Neural cell (in vitro differentiated cells): ENCODE results near the gene FARP1. TPM values are rescaled to one million over a fixed set of nuclear protein-coding genes. Genes with fewer than 3 reads are reported as not detected.

Experiments
- H2AFZ ChIP-seq: fragments of 200-600, 300-800 bp; sonication (generic), shearing (Covaris generic); 2 replicates; pipeline ENCODE4 v1.6.0; 2014; ENCODE audit warnings: low read depth, mild to moderate bottlenecking, antibody characterized with exemption, low read length, moderate library complexity
- H3F3A ChIP-seq: fragments of 200-600 bp; shearing (Covaris generic); 2 replicates; pipeline ENCODE4 v1.6.1; 2016; ENCODE audit warnings: mild to moderate bottlenecking, moderate library complexity, mixed read lengths, antibody characterized with exemption, low read length; ENCODE audit not compliant: insufficient read depth, poor library complexity, severe bottlenecking
- H3K27ac ChIP-seq: fragments of 200-600, 300-800 bp; sonication (generic), shearing (Covaris generic); 2 replicates; pipeline ENCODE4 v1.5.1; 2014; ENCODE audit warnings: mild to moderate bottlenecking, low read length, moderate library complexity
- H3K27me3 ChIP-seq: fragments of 300-800, 200-600 bp; sonication (generic), shearing (Covaris generic); 2 replicates; pipeline ENCODE4 v1.6.0; 2014; ENCODE audit warnings: mild to moderate bottlenecking, low read depth, low read length, moderate library complexity; ENCODE audit not compliant: insufficient read depth
- H3K36me3 ChIP-seq: fragments of 300-800, 200-600 bp; sonication (generic), shearing (Covaris generic); 2 replicates; pipeline ENCODE4 v1.5.1; 2014; ENCODE audit warnings: mild to moderate bottlenecking, antibody characterized with exemption, low read length, moderate library complexity; ENCODE audit not compliant: insufficient read depth
- H3K4me2 ChIP-seq: fragments of 300-800, 200-600 bp; sonication (generic), shearing (Covaris generic); 2 replicates; pipeline ENCODE4 v1.6.0; 2014; ENCODE audit warnings: mild to moderate bottlenecking, low read length
- H3K4me3 ChIP-seq: fragments of 300-800, 200-600 bp; sonication (generic), shearing (Covaris generic); 2 replicates; pipeline ENCODE4 v1.5.1; 2014; ENCODE audit warnings: mild to moderate bottlenecking, low read length, moderate library complexity
- H3K79me2 ChIP-seq: fragments of 200-600 bp; shearing (Covaris generic); replicated peaks from 2 replicates; pipeline ENCODE4 v1.6.0; 2014; ENCODE audit warnings: mild to moderate bottlenecking, low read length, moderate library complexity; ENCODE audit not compliant: insufficient read depth
- H3K9ac ChIP-seq: fragments of 300-800, 200-600 bp; sonication (generic), shearing (Covaris generic); 2 replicates; pipeline ENCODE4 v1.6.1; 2016; ENCODE audit warnings: mild to moderate bottlenecking, low read length, mixed read lengths
- H3K9me2 ChIP-seq: fragments of 200-600 bp; shearing (Covaris generic); 2 replicates; pipeline ENCODE4 v1.6.1; 2016; ENCODE audit warnings: mild to moderate bottlenecking, low read length, mixed read lengths; ENCODE audit not compliant: insufficient read depth
- H3K9me3 ChIP-seq: fragments of 200-600, 300-800 bp; sonication (generic), shearing (Covaris generic); 2 replicates; pipeline ENCODE4 v1.6.1; 2016; ENCODE audit warnings: mild to moderate bottlenecking, mixed run types, low read length, moderate library complexity, mixed read lengths
- H4K20me1 ChIP-seq: fragments of 200-600 bp; shearing (Covaris generic); 2 replicates; pipeline ENCODE4 v1.6.1; 2016; ENCODE audit warnings: mild to moderate bottlenecking, mixed run types; ENCODE audit not compliant: insufficient read depth
- EP300 ChIP-seq: fragments of 450-650 bp; conservative IDR thresholded peaks from 2 replicates; pipeline ENCODE4 v1.6.1; 2014; ENCODE audit warnings: antibody characterized with exemption, mild to moderate bottlenecking, moderate library complexity; ENCODE audit not compliant: poor library complexity, severe bottlenecking
- EZH2 ChIP-seq: fragments of 200-600, 300-800 bp; shearing (Covaris generic), sonication (generic); IDR thresholded peaks from 2 replicates; pipeline ENCODE4 v1.6.1; 2014; ENCODE audit warnings: antibody characterized with exemption, low read length, borderline replicate concordance, mild to moderate bottlenecking; ENCODE audit not compliant: insufficient read depth, poor library complexity, severe bottlenecking
- MXI1 ChIP-seq: fragments of 450-650 bp; conservative IDR thresholded peaks from 2 replicates; pipeline ENCODE4 v1.6.1; 2014; ENCODE audit warnings: antibody characterized with exemption, mild to moderate bottlenecking; ENCODE audit not compliant: poor library complexity, severe bottlenecking
- POLR2AphosphoS5 ChIP-seq: IDR thresholded peaks from 2 replicates; pipeline ENCODE4 v1.6.1; 2012
- RAD21 ChIP-seq: fragments of 450-650 bp; conservative IDR thresholded peaks from 2 replicates; pipeline ENCODE4 v1.6.1; 2014; ENCODE audit warnings: antibody characterized with exemption, mild to moderate bottlenecking, moderate library complexity
- SMC3 ChIP-seq: fragments of 450-650 bp; conservative IDR thresholded peaks from 2 replicates; pipeline ENCODE4 v1.6.1; 2014; ENCODE audit warnings: antibody characterized with exemption, mild to moderate bottlenecking, moderate library complexity; ENCODE audit not compliant: poor library complexity
- TAF1 ChIP-seq: IDR thresholded peaks from 2 replicates; pipeline ENCODE4 v1.6.1; 2012; ENCODE audit warnings: low read depth
- polyA plus RNA-seq: library from polyadenylated mRNA; depleted of rRNA; stranded (reverse); fragments of >200 nt; gene quantifications from 2 replicates; pipeline ENCODE4 v1.2.3, GENCODE V29; 2014
- TF ChIP-seq, protein P1 (sequence below): fragments of 450-650 bp; IDR thresholded peaks from 2 replicates; pipeline ENCODE4 v1.5.1; 2014; ENCODE audit warnings: antibody characterized with exemption, mild to moderate bottlenecking, moderate library complexity; ENCODE audit not compliant: poor library complexity, severe bottlenecking
- TF ChIP-seq, protein P2 (sequence below): IDR thresholded peaks from 2 replicates; pipeline ENCODE4 v1.6.1; 2012; ENCODE audit warnings: borderline replicate concordance

Gene FARP1
- polyA plus RNA-seq, 1 donor from 2014 or later: 19.7 TPM

DNA sequence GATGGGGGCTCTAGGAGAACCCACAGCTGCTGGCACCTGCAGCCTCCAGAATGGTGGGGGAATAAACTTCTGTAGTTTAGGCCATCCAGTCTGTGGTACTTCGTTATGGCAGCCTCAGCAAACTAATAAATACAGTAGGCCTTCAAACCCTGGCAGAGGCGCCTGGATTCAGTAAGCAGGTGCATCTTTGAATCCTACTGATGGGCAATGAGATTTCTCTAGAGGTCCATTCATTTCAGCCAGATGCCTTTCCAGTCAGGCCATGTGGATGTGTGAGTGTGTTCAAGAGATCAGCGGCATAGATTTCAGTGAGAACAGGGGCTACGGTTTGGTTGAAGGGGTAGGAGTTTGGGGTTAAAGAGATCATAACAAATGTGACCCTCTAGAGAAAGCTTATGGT, 217.7 kb downstream of the FARP1 start:
- no peak for TF ChIP-seq EP300
- TF ChIP-seq POLR2AphosphoS5: no peak
- no peak for TF ChIP-seq TAF1
- TF ChIP-seq MXI1: no peak
- TF ChIP-seq SMC3: no peak
- no peak for TF ChIP-seq RAD21
- TF ChIP-seq, protein P1, sequence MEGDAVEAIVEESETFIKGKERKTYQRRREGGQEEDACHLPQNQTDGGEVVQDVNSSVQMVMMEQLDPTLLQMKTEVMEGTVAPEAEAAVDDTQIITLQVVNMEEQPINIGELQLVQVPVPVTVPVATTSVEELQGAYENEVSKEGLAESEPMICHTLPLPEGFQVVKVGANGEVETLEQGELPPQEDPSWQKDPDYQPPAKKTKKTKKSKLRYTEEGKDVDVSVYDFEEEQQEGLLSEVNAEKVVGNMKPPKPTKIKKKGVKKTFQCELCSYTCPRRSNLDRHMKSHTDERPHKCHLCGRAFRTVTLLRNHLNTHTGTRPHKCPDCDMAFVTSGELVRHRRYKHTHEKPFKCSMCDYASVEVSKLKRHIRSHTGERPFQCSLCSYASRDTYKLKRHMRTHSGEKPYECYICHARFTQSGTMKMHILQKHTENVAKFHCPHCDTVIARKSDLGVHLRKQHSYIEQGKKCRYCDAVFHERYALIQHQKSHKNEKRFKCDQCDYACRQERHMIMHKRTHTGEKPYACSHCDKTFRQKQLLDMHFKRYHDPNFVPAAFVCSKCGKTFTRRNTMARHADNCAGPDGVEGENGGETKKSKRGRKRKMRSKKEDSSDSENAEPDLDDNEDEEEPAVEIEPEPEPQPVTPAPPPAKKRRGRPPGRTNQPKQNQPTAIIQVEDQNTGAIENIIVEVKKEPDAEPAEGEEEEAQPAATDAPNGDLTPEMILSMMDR: no peak
- TF ChIP-seq EZH2: no peak
- TF ChIP-seq, protein P2, sequence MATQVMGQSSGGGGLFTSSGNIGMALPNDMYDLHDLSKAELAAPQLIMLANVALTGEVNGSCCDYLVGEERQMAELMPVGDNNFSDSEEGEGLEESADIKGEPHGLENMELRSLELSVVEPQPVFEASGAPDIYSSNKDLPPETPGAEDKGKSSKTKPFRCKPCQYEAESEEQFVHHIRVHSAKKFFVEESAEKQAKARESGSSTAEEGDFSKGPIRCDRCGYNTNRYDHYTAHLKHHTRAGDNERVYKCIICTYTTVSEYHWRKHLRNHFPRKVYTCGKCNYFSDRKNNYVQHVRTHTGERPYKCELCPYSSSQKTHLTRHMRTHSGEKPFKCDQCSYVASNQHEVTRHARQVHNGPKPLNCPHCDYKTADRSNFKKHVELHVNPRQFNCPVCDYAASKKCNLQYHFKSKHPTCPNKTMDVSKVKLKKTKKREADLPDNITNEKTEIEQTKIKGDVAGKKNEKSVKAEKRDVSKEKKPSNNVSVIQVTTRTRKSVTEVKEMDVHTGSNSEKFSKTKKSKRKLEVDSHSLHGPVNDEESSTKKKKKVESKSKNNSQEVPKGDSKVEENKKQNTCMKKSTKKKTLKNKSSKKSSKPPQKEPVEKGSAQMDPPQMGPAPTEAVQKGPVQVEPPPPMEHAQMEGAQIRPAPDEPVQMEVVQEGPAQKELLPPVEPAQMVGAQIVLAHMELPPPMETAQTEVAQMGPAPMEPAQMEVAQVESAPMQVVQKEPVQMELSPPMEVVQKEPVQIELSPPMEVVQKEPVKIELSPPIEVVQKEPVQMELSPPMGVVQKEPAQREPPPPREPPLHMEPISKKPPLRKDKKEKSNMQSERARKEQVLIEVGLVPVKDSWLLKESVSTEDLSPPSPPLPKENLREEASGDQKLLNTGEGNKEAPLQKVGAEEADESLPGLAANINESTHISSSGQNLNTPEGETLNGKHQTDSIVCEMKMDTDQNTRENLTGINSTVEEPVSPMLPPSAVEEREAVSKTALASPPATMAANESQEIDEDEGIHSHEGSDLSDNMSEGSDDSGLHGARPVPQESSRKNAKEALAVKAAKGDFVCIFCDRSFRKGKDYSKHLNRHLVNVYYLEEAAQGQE: no peak
- no peak overlapping the region for H3K4me2 ChIP-seq
- no peaks in the 10 kb centered on the region for H3F3A ChIP-seq
- H4K20me1 ChIP-seq: no peaks in the 10 kb centered on the region
- H3K79me2 ChIP-seq: no peaks in the 10 kb centered on the region
- no peak overlapping the region for H2AFZ ChIP-seq
- H3K9me2 ChIP-seq: no peaks in the 10 kb centered on the region
- no peaks in the 10 kb centered on the region for H3K36me3 ChIP-seq
- H3K9me3 ChIP-seq: no peaks in the 10 kb centered on the region
- H3K27ac ChIP-seq: no peak overlapping the region
- H3K27me3 ChIP-seq: no peaks in the 10 kb centered on the region
- no peak overlapping the region for H3K9ac ChIP-seq
- no peak overlapping the region for H3K4me3 ChIP-seq

DNA sequence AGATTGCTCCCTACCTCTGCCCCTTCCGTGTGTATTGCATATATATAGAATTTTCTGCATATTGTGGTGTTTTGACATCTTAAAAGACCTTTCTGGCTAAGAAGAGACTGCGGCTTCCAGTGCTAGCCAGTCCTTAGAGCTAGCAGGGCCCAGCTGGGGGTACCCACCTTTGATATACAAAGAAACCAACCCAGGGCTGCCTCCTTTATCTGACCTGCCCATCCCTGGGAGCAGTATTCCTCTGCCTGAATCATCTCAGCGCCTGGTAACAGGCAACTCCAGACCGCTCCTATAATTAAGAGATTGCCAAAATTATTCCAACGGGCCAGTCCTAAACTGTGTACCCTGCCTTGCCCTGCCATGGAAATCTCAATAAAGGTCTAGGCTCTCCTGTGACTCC, 220.4 kb downstream of the FARP1 start:
- H3K9me3 ChIP-seq: no peaks in the 10 kb centered on the region

More for the DNA sequence above, 220.4 kb downstream of the FARP1 start:
- no peak overlapping the region for H2AFZ ChIP-seq
- no peaks in the 10 kb centered on the region for H3K36me3 ChIP-seq
- H3K9me2 ChIP-seq: no peaks in the 10 kb centered on the region
- no peaks in the 10 kb centered on the region for H3K27me3 ChIP-seq
- no peaks in the 10 kb centered on the region for H4K20me1 ChIP-seq
- no peak overlapping the region for H3K27ac ChIP-seq
- H3K4me2 ChIP-seq: no peak overlapping the region
- H3F3A ChIP-seq: no peaks in the 10 kb centered on the region
- TF ChIP-seq MXI1 (no peak), POLR2AphosphoS5 (no peak), SMC3 (no peak), TAF1 (no peak), EZH2 (no peak), RAD21 (no peak), EP300 (no peak)
- TF ChIP-seq, protein P2: no peak
- TF ChIP-seq, protein P1: no peak
- no peaks in the 10 kb centered on the region for H3K79me2 ChIP-seq
- no peak overlapping the region for H3K4me3 ChIP-seq
- H3K9ac ChIP-seq: no peak overlapping the region
